GM19239 (cell line): Measurements from ENCODE around the gene TMEM18.

ENCODE experiments used
- DNase-seq: peaks from one replicate; pipeline ENCODE4 v3.0.0; 2011; ENCODE audit warnings: low spot score; ENCODE audit not compliant: insufficient read length
- FAIRE-seq: peaks from 2 replicates; lab custom pipeline; 2011; peaks lifted over from hg19 to GRCh38; lab: Jason Lieb, UNC

TMEM18 gene

DNA sequence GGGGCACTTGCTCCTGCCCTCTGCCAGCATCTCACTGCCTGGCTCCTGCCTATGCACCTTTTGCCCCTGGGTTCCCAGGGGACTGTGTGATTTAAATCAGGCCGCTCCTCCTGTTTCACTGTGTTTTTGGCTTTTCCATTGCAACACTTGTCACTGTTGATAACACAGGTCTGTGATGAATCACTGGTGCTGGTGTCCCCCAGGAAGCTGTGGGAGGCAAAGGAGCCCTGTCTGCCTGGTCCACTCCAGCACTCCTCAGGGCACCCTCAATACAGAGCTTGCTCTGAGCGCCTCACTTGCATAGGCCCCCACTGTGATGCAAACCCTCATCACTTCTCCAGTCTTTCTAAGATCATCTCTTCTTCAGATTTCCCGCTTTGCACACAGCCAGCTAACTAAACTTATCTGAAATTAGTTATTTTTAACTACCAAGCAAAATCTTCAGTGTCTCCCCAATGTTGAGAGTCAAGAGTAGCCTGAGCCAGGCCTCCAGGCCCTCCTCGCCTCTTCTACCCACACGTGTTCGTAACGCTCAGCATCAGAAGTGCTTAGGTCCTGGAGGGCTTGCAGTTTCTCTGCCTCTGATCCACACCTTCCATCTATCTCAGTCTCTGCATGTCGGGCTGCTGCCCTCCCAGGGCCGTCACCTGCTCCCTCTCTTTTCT, 2.8 kb downstream of the TMEM18 start:
- no peak for DNase-seq
- FAIRE-seq = no peak

DNA sequence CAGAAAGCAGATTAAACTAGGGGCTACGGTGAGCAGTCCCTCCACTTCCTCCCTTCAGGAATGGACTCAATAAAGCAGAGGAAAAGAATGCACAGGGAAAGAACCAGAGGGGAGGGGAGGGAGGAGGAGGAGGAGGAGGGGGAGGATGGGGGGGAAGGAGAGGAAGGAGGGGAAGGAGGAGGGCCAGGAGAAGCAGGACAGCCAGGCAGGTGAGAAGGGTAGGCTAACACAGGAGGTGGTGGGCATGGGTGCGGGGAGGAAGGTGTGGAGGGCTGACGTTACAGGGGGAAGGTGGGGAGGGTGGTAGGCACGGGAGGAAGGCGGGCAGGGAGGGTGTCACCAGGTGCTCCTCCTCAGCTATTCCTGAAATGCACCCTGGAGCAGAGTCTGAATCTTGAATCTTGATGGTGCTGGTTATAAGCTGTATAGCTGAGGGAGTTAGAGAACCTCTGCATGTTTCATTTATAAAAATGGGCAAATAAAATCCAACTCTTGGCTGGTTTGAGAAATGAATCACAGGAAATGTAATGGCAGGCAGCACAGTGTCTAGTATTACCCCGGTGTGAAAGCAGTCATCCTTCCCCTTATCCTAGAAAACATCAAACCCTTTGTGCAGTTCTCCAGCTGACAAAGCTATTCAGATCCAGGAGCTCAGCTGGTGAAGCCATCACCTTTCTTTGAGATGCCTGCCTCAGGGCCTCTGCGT, 3.4 kb downstream of the TMEM18 start:
- no peak for DNase-seq
- no peak for FAIRE-seq

DNA sequence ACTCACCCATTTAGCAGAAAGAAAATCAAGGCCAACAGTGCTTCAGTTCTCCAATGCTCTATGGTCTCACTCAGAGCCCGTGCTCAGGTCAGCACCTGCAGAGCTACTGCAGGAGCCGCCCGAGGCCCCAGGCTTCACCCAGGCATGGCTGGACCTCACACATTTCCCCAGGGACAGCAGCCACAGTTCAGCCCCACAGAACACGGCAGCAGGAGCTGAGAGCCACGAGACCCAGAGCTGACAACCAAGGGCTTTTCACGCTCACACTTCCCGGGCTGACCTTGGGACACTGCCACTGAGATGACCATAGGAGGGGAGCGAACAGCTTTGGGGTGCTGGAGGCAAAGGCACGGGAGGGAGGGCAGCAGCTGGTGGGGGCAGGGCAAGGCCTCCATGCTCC, 4.2 kb downstream of the TMEM18 start:
- FAIRE-seq = no peak
- no peak for DNase-seq

DNA sequence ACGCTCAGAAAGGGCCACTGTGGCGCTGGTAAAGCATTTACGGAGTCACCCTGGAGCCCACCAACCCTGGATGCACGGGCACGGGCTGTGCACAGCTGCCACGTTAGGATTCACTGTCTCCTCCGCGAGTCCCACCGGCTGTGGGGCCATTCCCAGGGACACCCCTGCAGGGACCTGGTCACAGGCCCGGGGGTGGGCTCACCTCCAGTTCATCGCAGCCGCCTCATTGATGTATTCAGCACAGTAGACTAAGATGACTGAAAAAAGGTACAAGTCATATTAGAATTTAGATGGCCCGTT, 4.7 kb downstream of the TMEM18 start:
- no peak for FAIRE-seq
- no peak for DNase-seq

DNA sequence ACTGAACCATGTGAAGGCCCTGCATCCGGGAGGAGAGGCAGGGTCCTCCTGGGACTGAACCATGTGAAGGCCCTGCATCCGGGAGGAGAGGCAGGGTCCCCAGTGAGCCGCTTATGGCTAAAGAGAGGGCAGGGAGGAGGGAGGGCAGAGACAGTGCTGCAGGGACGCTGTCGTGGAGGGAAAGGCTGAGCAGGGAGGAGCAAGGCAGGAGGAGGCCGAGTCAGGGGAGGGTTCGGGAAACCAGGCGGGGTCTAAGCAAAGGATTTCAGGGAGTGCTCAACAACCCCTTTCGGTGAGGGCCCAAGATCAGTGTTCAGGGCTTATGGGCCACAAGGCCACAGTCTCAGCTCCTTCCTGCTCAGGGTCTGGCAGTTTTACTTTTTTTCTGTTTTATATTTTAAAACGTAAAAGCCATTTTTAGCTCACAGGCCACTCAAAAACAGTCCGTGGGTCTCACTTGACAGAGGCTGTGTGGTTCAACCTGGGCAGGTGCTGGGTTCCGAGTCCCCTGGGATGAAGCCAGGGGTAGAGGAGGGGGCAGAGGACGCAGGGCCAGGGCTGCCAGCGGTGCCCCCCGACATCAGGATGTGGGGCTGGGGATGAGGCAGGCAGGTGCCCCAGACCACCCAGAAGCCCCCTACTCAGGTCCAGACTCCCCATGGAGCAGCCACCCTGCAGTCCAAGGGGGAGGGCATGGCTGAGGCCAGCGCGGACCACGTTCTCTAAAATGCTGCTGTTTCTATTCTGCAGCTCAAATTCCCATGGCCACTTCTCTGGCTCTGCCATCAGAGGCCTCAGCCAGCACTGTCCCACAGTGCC, 5.2 kb downstream of the TMEM18 start:
- FAIRE-seq (no peak), DNase-seq (no peak)

DNA sequence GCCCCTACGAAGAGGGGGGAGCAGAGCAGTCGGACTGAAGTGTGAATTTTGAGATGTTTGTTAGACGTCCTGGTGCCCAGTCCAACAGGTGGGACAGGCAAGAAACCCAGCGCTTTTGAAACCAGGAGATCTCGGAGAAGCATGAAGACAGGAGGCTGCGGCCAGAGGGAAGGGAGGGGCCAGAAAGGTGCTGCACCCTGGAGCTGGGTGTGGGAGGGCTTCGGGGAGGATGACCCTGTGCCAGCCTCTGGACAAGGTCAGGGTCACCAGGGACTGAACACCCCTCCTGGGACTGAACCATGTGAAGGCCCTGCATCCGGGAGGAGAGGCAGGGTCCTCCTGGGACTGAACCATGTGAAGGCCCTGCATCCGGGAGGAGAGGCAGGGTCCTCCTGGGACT, 6.1 kb downstream of the TMEM18 start:
- DNase-seq = no peak

DNA sequence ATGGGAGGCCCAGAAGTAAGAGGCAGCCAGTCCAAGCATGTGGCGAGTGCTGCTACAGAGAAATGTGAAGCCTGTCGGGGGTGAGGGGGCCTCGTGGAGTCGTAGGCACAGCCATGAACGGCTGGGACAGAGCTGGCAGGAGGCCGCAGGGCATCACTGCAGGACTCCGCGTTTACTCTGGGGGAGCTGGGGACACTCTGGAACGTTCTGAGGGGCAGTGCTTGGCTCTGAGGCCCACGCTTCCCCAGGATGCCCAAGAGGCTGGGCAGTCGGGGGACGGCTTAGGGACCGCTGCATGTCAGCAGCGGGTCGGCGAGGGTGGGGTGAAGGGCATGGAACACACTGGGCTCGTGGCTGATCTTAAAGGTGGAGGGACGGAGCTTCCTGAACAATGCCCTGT, 6.6 kb downstream of the TMEM18 start:
- FAIRE-seq (no peak), DNase-seq (no peak)

More for the DNA sequence above, 6.1 kb downstream of the TMEM18 start:
- FAIRE-seq = no peak

DNA sequence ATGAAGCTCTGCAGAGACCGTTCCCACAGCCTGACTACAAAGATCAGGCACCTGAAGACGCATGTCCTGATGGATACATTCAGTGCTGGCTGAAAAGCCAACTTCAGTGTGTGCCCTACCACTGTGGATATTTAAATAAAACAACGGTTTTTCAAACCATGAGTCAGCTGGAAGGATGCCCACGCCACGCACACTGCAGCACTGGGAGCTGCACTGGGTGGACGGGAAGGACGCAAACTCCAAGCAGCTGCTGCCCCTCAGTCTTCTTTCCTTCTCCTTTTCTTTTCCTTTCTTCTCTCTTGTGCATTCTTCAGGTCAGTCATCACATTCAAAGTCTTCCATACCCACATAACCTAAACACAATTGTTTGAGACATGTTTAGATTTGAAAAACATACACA, 7.9 kb downstream of the TMEM18 start:
- FAIRE-seq = no peak
- DNase-seq = no peak

DNA sequence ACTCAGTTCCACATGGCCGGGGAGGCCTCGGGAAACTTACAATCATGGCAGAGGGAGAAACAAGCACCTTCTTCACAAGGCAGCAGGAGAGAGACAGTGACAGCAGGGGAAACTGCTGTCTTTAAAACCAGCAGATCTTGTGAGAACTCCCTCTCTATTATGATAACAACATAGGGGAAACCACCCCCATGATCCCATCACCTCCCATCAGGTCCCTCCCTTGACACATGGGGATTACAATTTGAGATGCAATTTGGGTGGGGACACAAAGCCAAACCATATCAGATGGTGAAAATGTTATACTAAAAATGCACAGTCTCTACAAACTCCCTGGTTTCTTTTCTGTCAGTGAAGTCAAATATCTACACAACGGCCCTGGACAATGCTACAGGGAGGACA, 9.2 kb downstream of the TMEM18 start:
- no peak for DNase-seq
- no peak for FAIRE-seq

DNA sequence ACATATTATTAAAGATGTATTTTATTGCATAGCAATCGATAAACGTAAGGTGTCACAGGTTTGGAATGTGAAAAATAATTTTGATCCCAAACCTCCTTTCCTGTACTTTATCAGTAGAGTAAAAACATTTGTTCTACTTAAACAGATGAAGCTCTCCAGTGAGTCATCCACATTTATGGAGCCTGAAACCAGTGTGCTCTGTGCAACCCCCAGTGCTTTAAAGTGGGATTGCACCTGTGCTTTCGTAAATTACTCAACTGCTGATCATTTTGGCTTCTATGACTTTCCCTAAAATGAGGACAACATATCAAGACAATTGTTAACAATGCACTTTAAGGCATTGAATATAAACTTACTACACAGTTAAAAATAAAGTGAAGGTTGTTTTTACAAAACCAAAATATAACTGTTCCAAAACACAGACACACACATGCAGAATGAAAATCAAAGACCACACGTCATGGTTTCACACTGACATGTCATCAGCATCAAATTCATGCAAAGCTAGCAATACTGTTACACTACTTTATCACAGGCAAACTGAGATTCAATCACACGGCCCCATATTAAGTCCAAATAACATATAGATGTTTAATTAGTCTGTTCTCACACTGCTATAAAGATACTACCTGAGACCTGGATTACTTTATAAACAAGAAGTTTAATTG, 9.7 kb downstream of the TMEM18 start:
- DNase-seq (no peak), FAIRE-seq (no peak)

DNA sequence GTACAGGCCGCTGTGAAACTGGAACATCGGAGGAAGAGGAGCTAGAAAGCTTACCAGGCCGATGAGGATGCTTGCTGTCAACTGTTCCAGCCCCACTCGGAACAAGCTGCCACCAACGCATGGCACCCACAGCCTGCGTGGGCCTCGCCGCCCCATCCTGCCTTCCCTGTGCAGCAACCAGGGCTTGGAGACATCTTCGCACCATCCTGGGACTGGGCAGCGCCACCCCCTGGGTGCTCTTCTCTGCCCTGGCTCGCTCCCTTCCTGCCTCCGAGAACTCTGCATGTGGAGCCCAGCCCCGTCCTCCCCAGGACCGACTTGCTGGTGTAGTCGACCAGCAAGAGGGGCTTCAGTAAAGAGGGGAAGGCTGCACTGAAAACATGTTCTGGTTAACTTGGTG, 10.8 kb downstream of the TMEM18 start:
- FAIRE-seq (no peak), DNase-seq (no peak)

DNA sequence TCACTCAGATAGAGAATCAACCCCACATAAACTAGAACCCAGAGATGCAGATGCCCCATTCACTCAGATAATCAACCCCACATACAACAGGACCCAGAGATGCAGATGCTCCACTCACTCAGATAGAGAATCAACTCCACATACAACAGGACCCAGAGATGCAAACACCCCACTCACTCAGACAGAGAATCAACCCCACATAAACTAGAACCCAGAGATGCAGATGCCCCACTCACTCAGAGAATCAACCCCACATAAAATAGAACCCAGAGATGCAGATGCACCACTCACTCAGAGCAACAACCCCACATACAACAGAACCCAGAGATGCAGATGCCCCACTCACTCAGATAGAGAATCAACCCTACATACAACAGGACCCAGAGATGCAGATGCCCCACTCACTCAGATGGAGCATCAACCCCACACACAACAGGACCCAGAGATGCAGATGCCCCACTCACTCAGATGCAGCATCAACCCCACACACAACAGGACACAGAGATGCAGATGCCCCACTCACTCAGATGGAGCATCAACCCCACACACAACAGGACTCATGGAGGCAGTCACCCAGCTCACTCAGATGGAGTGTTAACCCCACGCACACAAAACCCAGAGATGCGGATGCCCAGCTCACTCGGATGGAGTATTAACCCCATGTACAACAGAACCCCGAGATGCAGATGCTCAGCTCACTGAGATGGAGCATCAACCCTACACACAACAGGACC, 11.7 kb downstream of the TMEM18 start:
- FAIRE-seq = no peak
- DNase-seq = no peak

DNA sequence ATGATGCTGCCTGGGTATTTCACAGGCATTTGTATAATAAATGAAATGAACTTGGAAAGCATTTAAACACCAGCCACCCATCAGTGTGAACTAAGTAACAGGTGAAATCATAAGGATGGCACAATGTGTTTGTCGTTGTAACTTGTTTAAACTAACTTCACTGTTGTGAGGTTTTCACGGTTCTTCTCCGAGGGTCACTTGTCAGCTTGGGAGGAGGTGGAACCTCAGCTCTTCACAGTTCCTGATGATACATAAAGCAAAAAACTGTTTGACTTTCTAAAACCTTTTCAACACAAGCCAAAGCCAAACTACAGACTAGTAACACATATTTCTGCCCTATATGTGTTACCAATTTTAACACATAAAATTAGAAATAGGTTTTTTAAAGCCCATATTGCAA, 13.1 kb downstream of the TMEM18 start:
- FAIRE-seq = no peak
- no peak for DNase-seq

DNA sequence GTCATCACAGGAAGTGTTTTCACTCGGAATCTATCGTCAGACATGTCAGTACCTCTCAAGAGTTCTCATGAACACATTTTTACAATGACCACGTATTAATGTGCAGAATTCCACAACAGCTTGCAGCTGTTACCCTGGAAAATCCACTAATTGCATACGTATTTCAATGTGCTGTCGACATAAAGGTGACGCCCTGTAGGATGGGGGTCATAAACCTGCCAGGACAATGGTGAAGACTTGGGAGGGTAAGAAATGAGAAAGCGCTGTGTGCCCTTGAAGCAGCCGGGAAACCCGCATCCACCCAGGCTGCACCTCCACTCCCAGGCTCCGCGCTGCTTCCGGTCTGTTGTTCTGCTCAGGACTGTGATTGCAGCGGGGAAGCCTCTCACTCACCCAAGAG, 14.0 kb downstream of the TMEM18 start:
- no peak for DNase-seq
- FAIRE-seq = no peak

DNA sequence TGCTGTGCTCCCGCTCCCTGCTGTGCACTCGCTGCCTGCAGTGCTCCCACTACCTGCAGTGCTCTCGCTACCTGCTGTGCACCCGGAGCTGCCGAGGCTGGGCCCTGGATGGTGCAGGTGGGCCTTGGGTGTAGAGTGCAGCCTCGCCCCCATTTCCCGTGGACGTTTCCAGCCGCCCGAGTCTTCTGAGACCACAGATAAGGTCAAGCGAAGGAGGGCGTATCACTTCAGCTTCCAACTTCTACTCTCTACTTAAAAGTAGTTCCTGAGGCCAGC, 15.9 kb downstream of the TMEM18 start:
- FAIRE-seq (no peak), DNase-seq (no peak)

DNA sequence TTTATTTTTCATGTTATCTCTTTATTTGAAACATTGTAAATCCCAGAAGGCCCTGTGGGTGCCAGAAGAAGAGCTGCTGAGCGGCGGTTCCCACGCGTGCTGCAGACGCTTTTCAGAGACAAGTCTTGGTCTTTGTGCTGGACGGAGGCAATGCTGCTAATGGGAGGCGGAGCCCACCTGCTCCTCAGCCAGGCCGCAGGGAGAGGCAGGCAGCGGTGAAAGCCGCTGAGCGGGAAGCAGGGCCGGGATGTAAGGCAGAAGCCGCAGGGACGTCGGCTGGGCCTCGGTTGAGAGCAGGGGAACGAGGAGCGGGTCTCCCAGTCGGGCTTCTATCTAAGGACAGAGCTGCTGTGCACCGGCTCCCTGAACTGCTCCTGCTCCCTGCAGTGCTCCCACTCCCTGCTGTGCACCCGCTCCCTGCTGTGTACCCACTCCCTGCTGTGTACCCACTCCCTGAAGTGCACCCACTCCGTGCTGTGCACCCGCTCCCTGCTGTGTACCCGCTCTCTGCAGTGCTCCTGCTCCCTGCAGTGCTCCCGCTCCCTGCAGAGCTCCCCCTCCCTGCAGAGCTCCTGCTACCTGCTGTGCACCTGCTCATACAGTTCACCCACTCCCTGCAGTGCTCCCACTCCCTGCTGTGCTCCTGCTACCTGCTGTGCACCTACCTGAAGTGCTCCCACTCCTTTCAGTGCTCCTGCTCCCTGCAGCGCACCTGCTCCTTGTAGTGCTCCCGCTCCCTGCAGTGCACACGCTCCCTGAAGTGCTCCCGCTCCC, 16.4 kb downstream of the TMEM18 start:
- no peak for DNase-seq
- no peak for FAIRE-seq

DNA sequence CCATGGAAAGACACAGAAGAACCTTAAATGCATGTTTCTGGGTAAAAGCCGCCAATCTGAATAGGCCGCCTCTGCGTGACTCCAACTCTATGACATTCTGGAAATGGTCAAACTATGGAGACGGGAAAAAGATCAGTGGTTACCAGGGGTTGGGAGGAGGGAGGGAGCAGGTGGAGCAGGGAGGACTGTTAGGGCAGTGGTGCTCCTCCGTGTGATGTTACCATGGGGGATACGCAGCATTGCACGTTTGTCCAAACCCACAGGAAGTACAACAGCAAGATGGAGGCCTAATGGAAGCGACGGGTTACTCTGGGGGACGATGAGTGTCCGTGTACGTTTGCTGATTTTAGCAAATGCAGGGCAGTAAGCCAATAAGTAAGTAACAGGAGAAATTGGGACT, 17.2 kb downstream of the TMEM18 start:
- FAIRE-seq = no peak
- no peak for DNase-seq

DNA sequence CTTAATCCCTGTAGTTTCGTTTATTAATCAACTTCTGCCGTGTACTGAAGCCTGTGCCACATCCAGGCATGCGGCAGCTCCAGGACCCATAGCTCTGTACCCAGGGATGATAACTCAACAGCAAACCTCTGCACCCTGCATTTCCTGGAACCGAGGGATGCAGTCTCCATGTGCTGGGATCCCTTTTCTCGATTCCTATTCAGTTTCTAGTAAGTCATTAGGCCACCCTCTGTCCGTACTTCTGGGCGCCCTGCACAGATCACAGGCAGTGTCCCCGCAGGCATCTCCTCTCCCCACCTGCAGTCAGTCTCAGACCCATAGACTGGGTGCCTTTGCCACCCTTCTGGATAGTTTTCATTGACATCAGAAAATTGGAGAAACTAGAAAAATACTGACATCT, 18.8 kb downstream of the TMEM18 start:
- FAIRE-seq (no peak), DNase-seq (no peak)

DNA sequence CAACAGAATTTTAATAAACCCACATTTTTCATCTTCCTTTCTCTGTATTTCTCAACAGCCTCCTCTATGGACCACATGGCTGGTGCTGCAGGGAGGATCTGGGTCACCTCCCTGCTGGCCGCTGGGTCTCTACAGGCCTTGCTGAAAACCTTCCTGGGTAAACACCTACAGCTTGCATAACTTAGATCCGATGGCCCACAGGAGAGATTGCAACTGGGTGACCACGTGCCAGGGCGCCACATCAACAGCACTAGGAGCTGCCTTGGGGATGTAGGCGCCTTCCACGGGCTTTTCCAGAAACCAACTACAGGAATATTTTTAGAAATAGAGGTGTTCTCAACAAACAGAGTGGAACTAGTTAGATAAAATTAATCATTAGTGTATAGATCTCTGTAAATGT, 19.4 kb downstream of the TMEM18 start:
- no peak for FAIRE-seq

DNA sequence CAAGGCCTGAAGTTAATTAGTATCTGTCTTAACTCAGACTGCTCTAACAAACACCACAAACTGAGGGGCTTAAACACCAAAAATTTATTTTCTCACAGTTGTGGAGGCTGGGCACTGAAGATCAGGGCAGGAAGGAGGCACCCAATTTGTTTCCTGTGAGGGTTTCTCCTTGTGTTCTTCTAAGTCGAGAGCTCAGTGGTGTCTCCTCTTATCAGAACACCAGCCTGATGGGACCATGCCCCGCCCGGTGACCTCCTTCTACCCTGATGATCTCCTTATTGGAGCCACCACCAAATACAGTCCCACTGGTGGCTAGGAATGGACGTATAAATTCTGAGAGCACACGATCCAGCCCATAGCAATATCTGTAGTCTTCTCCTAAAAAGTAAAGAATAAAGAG, 20.5 kb downstream of the TMEM18 start:
- DNase-seq = no peak
- no peak for FAIRE-seq

More for the DNA sequence above, 19.4 kb downstream of the TMEM18 start:
- DNase-seq = no peak
